SK-N-SH (cell line): Measurements from ENCODE around the gene LYRM2. TPM values are rescaled to one million over a fixed set of nuclear protein-coding genes. Genes with fewer than 3 reads are reported as not detected.

Experiments used
- CTCF ChIA-PET: fragments of 300-600, 350-600 bp; formaldehyde crosslinking; extraction: SDS; loops from one replicate; lab custom pipeline; 2021; lab: Yijun Ruan, JAX
- POLR2A ChIA-PET: fragments of 350-600 bp; sonication (Branson Sonifier 250); formaldehyde crosslinking; extraction: SDS; loops from one replicate; lab custom pipeline; 2020; ENCODE audit warnings: antibody characterized with exemption, inconsistent platforms; lab: Yijun Ruan, JAX
- DNase-seq: peaks from one replicate; pipeline ENCODE4 v3.0.0; 2012
- H2AFZ ChIP-seq: fragments of 200-600 bp; sonication (generic); 2 replicates; pipeline ENCODE4 v1.8.1; 2016; ENCODE audit warnings: antibody characterized with exemption, mild to moderate bottlenecking, low read depth
- H3F3A ChIP-seq: fragments of 200-600 bp; sonication (generic); replicated peaks from 2 replicates; pipeline ENCODE3; 2016; ENCODE audit warnings: antibody characterized with exemption, mild to moderate bottlenecking; ENCODE audit not compliant: insufficient read depth
- H3K27ac ChIP-seq, 2 experiments: fragments of 200-500 bp in 1 of 2; fragments of 200-600 bp in 1 of 2; sonication (Bioruptor generic) in 1 of 2; sonication (generic), shearing (Covaris generic) in 1 of 2; 2 replicates each; pipeline versions ENCODE4 v1.5.1 to v1.6.1; 2014 to 2016; ENCODE audit warnings: low read depth in 2 of 2, inconsistent platforms in 1 of 2, low read length in 1 of 2, mild to moderate bottlenecking in 1 of 2, mixed read lengths in 1 of 2
- H3K27me3 ChIP-seq: fragments of 200-600 bp; sonication (generic), shearing (Covaris generic); 2 replicates; pipeline ENCODE4 v1.6.1; 2016; ENCODE audit warnings: mixed run types; ENCODE audit not compliant: insufficient read depth
- H3K36me3 ChIP-seq, 2 experiments: fragments of 200-500 bp in 1 of 2; fragments of 200-600 bp in 1 of 2; sonication (Bioruptor generic) in 1 of 2; sonication (generic) in 1 of 2; replicated peaks in 1 of 2; 2 replicates each; pipeline versions ENCODE3 to v1.5.1; 2014 to 2016; ENCODE audit warnings: low read length in 1 of 2, mild to moderate bottlenecking in 1 of 2; ENCODE audit not compliant: insufficient read depth in 2 of 2, control insufficient read depth in 1 of 2
- H3K4me1 ChIP-seq, 2 experiments: fragments of 200-500 bp in 1 of 2; fragments of 200-600 bp in 1 of 2; sonication (Bioruptor generic) in 1 of 2; sonication (generic), shearing (Covaris generic) in 1 of 2; 2 replicates each; pipeline versions ENCODE4 v1.5.1 to v1.6.1; 2014 to 2016; ENCODE audit warnings: low read depth in 1 of 2, low read length in 1 of 2, mixed run types in 1 of 2; ENCODE audit not compliant: insufficient read depth in 2 of 2, control insufficient read depth in 1 of 2
- H3K4me2 ChIP-seq: fragments of 200-600 bp; sonication (generic), shearing (Covaris generic); 2 replicates; pipeline ENCODE4 v1.6.1; 2017; ENCODE audit warnings: mixed run types
- H3K4me3 ChIP-seq, 2 experiments: fragments of 200-500 bp in 1 of 2; fragments of 200-600 bp in 1 of 2; sonication (Bioruptor generic) in 1 of 2; sonication (generic), shearing (Covaris generic) in 1 of 2; 2 replicates each; pipeline versions ENCODE4 v1.5.1 to v1.8.1; 2014 to 2016; ENCODE audit warnings: low read depth in 2 of 2, inconsistent platforms in 1 of 2, low read length in 1 of 2, mild to moderate bottlenecking in 1 of 2, mixed read lengths in 1 of 2, moderate library complexity in 1 of 2
- H3K79me2 ChIP-seq: fragments of 200-600 bp; sonication (generic); 2 replicates; pipeline ENCODE4 v1.8.1; 2017; ENCODE audit warnings: mild to moderate bottlenecking; ENCODE audit not compliant: insufficient read depth
- H3K9ac ChIP-seq: fragments of 200-600 bp; sonication (generic); 2 replicates; pipeline ENCODE4 v1.6.1; 2017; ENCODE audit warnings: mixed run types
- H3K9me2 ChIP-seq: fragments of 200-600 bp; sonication (generic); 2 replicates; pipeline ENCODE4 v1.6.1; 2017; ENCODE audit warnings: mixed run types
- H3K9me3 ChIP-seq: fragments of 200-600 bp; sonication (generic); 2 replicates; pipeline ENCODE4 v1.6.1; 2017; ENCODE audit warnings: mixed run types, mild to moderate bottlenecking, moderate library complexity
- H4K20me1 ChIP-seq: fragments of 200-600 bp; sonication (generic); 2 replicates; pipeline ENCODE4 v1.6.1; 2017; ENCODE audit warnings: mild to moderate bottlenecking, mixed run types; ENCODE audit not compliant: insufficient read depth
- CTCF ChIP-seq: fragments of 200-600 bp; sonication (generic); IDR thresholded peaks from 2 replicates; pipeline ENCODE4 v1.6.1; 2017; ENCODE audit warnings: antibody characterized with exemption, mild to moderate bottlenecking, moderate library complexity
- ELF1 ChIP-seq: IDR thresholded peaks from 2 replicates; pipeline ENCODE4 v1.4.0; 2012
- FOSL2 ChIP-seq: IDR thresholded peaks from 2 replicates; pipeline ENCODE4 v1.4.0; 2012; ENCODE audit warnings: low read depth, mild to moderate bottlenecking, moderate library complexity, borderline replicate concordance
- FOXJ3 ChIP-seq: sonication (generic); formaldehyde crosslinking; IDR thresholded peaks from 2 replicates; pipeline ENCODE4 v1.5.1; 2020; ENCODE audit warnings: mild to moderate bottlenecking, missing genetic modification reagents
- JUND ChIP-seq: IDR thresholded peaks from 2 replicates; pipeline ENCODE4 v1.4.0; 2012
- MAX ChIP-seq: IDR thresholded peaks from 2 replicates; pipeline ENCODE4 v1.4.0; 2012; ENCODE audit warnings: low read depth
- MXI1 ChIP-seq: IDR thresholded peaks from 2 replicates; pipeline ENCODE4 v1.6.1; 2012; ENCODE audit warnings: mild to moderate bottlenecking, low read depth, low read length, improper control_type of control experiment
- NFIC ChIP-seq: IDR thresholded peaks from 2 replicates; pipeline ENCODE4 v1.4.0; 2012; ENCODE audit warnings: borderline replicate concordance
- NRF1 ChIP-seq: IDR thresholded peaks from 2 replicates; pipeline ENCODE4 v1.6.1; 2012; ENCODE audit warnings: low read depth, mild to moderate bottlenecking, low read length
- PBX3 ChIP-seq: IDR thresholded peaks from 2 replicates; pipeline ENCODE4; 2012
- POLR2AphosphoS5 ChIP-seq: IDR thresholded peaks from 2 replicates; pipeline ENCODE4 v1.6.1; 2012; ENCODE audit warnings: low read depth, low read length
- RAD21 ChIP-seq: IDR thresholded peaks from 2 replicates; pipeline ENCODE4 v1.6.1; 2012; ENCODE audit warnings: mild to moderate bottlenecking, low read length
- RCOR1 ChIP-seq: fragments of 150-350 bp; IDR thresholded peaks from 2 replicates; pipeline ENCODE4 v1.6.1; 2017; ENCODE audit warnings: antibody characterized with exemption, low read length
- SIN3A ChIP-seq: IDR thresholded peaks from 2 replicates; pipeline ENCODE4 v1.6.1; 2012; ENCODE audit warnings: low read depth, mild to moderate bottlenecking, low read length, moderate library complexity, borderline replicate concordance
- TAF1 ChIP-seq: IDR thresholded peaks from 2 replicates; pipeline ENCODE4 v1.6.1; 2012; ENCODE audit warnings: low read depth, mild to moderate bottlenecking, low read length, moderate library complexity, borderline replicate concordance
- TCF12 ChIP-seq: IDR thresholded peaks from 2 replicates; pipeline ENCODE4 v1.4.0; 2012
- TEAD4 ChIP-seq: IDR thresholded peaks from 2 replicates; pipeline ENCODE4 v1.4.0; 2012; ENCODE audit warnings: mild to moderate bottlenecking, borderline replicate concordance; ENCODE audit not compliant: insufficient read depth
- USF2 ChIP-seq: fragments of 150-350 bp; IDR thresholded peaks from 2 replicates; pipeline ENCODE4 v1.6.1; 2017; ENCODE audit warnings: antibody characterized with exemption, low read length, low read depth, borderline replicate concordance
- WGBS: methylation state at CpG from one replicate; pipeline ENCODE4 v1.1.6; 2017; ENCODE audit warnings: low lambda C conversion rate; 5-methylcytosine and 5-hydroxymethylcytosine counted together
- polyA plus RNA-seq, 3 experiments: library from polyadenylated mRNA; depleted of rRNA; stranded (reverse); fragments of >200 nt; gene quantifications; 2 replicates each; pipeline ENCODE4 v1.2.3, GENCODE V29; 2012
- TF ChIP-seq, protein P1 (sequence below): IDR thresholded peaks from 2 replicates; pipeline ENCODE4 v1.4.0; 2012; ENCODE audit warnings: low read depth, borderline replicate concordance

The LYRM2 gene
- polyA plus RNA-seq, 1 of the 3 experiments (the other 2 are of a cell fraction) = 14.5 TPM

DNA sequence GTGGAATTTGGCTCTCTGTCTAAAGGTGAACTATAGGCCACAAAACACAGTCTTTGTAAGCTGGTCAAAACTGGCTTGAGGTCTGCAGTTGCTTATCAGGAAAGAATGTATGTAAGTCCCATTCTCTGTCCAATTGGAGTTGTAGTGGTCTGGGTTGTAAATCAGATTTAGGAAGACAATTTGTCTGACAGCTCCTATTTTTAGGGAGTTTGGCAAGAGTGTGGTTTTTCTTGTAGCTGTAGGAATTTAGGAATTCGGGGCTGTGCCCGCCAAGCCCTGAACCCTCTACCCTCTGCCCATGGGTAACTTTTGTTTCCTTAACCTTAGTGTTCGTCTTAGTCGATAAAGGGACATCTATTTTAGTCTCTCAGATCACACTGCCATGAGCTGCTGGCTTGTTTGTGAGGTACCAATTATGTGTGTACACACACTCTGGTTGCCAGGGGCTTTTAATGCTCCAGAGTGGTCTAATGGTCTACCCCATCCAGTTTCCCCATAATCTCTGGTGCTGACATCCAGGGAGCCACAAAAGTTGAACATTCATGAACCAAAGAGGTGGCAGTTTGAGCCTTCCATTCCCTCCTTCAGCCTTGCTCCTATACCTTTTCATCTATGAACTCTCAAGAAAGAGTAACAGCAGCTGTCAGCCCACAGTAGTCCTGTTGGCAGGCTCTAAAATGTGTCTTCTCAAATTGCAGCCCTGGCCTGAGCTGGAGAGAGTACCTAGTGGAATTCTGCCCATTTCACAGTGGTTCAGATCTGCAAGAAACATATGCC is 112.6 kb downstream of the LYRM2 start:
- Histone ChIP-seq H3F3A (no peaks in the 10 kb centered on the region), H3K4me1 (peaks cover 0 to 5% of the 10 kb centered on the region in 2 experiments; a peak in 1 of 4 replicates), H3K27ac (no peak overlapping the region), H3K9ac (no peak overlapping the region), H3K4me2 (no peak overlapping the region), H2AFZ (no peak overlapping the region), H3K4me3 (no peak overlapping the region), H3K27me3 (no peaks in the 10 kb centered on the region), H3K36me3 (no peaks in the 10 kb centered on the region), H3K9me3 (no peaks in the 10 kb centered on the region), H4K20me1 (no peaks in the 10 kb centered on the region), H3K9me2 (no peaks in the 10 kb centered on the region), H3K79me2 (no peaks in the 10 kb centered on the region)
- whole genome bisulfite sequencing = 72% methylated on average over 4 of the region's 4 CpGs
- DNase-seq = no peak
- no peak for TF ChIP-seq SIN3A
- no peak for TF ChIP-seq POLR2AphosphoS5
- TF ChIP-seq NRF1 = no peak
- TF ChIP-seq RCOR1 = no peak
- TF ChIP-seq TAF1 = no peak
- no peak for TF ChIP-seq JUND
- TF ChIP-seq FOXJ3 (CRISPR knock-in tag) = no peak
- no peak for TF ChIP-seq FOSL2
- TF ChIP-seq, protein P1, sequence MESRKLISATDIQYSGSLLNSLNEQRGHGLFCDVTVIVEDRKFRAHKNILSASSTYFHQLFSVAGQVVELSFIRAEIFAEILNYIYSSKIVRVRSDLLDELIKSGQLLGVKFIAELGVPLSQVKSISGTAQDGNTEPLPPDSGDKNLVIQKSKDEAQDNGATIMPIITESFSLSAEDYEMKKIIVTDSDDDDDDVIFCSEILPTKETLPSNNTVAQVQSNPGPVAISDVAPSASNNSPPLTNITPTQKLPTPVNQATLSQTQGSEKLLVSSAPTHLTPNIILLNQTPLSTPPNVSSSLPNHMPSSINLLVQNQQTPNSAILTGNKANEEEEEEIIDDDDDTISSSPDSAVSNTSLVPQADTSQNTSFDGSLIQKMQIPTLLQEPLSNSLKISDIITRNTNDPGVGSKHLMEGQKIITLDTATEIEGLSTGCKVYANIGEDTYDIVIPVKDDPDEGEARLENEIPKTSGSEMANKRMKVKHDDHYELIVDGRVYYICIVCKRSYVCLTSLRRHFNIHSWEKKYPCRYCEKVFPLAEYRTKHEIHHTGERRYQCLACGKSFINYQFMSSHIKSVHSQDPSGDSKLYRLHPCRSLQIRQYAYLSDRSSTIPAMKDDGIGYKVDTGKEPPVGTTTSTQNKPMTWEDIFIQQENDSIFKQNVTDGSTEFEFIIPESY = no peak
- TF ChIP-seq ELF1 = no peak
- TF ChIP-seq NFIC = no peak
- no peak for TF ChIP-seq USF2
- TF ChIP-seq MXI1 = no peak
- no peak for TF ChIP-seq MAX
- TF ChIP-seq PBX3 = no peak
- TF ChIP-seq CTCF = no peak
- no peak for TF ChIP-seq RAD21
- no peak for TF ChIP-seq TEAD4
- TF ChIP-seq TCF12 = no peak
- POLR2A ChIA-PET = no interaction called here
- CTCF ChIA-PET = no interaction called here
